Muscle of arm (tissue), 12 donors: ENCODE measurements around the gene SLC25A21. TPM values are rescaled to one million over a fixed set of nuclear protein-coding genes. Genes with fewer than 3 reads are reported as not detected.

ENCODE experiments used
- DNase-seq: peaks from one replicate; pipeline ENCODE4 v3.0.0-alpha.2; 2013
- polyA plus RNA-seq, 12 donors: library from polyadenylated mRNA; unstranded; fragments of 120-200 nt; gene quantifications; one replicate each; pipeline ENCODE4 v1.2.1, GENCODE V29; 2013; ENCODE audit not compliant: insufficient read length in 12 of 12

The SLC25A21 gene
- polyA plus RNA-seq, 12 donors = 1.0 to 3.4 (median 1.5) TPM; not detected in 2

GRCh38 chr14:36653962-36654793 is 518.2 kb downstream of the SLC25A21 start:
- no peak for DNase-seq

- DNase-seq = no peak
These were observed 519.0 kb downstream of the SLC25A21 start for GRCh38 chr14:36653413-36653812.

GRCh38 chr14:36652542-36653201 is 519.7 kb downstream of the SLC25A21 start:
- no peak for DNase-seq

GRCh38 chr14:36649872-36650650 is 522.3 kb downstream of the SLC25A21 start:
- DNase-seq = no peak

- DNase-seq = no peak
These were observed 524.3 kb downstream of the SLC25A21 start for GRCh38 chr14:36647824-36648753.

DNA sequence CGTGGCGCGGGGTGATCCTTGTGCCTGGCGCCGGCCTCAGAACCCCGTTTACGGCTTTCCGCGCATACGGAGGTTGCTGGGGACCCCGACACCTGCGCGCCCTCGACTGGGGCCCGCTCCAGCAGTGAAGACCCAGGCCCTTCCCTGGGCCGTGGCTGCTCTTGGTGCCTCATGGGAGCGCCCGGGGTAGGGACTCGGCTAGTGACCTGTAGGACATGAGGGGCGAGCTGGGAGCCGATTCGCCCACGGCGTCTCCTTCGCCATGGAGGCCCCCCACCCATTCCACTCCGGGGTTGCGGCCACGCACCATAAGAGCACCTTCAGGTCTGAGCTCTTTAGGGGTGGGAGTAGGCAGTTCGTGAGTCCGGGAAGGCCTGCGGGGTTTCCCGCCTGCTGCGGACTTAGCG is 525.0 kb downstream of the SLC25A21 start:
- no peak for DNase-seq

GRCh38 chr14:36646664-36647416 is 525.6 kb downstream of the SLC25A21 start:
- DNase-seq = no peak

GRCh38 chr14:36633580-36633979 is 538.8 kb downstream of the SLC25A21 start:
- DNase-seq = no peak

Other genes starting within 250 kb of the SLC25A21 start
- gene MIPOL1, start 25.3 kb upstream of the SLC25A21 start, polyA plus RNA-seq = 1 to 10 TPM in 11 of 12 donors, not detected in 1; 2.8 to 8.9 (median 5.9) TPM